KMS-11 (cell line): ENCODE data around the gene UBL4B.

Experiments used
- H2AFZ ChIP-seq: fragments of 200-600 bp; sonication (generic); 2 replicates; pipeline ENCODE4 v1.6.1; 2016; ENCODE audit warnings: antibody characterized with exemption, mixed run types, low read depth
- H3K27ac ChIP-seq: fragments of 200-600 bp; sonication (generic); 2 replicates; pipeline ENCODE4 v1.6.1; 2016; ENCODE audit warnings: mild to moderate bottlenecking, mixed run types
- H3K27me3 ChIP-seq: fragments of 200-600 bp; sonication (generic); 2 replicates; pipeline ENCODE4 v1.6.1; 2017; ENCODE audit warnings: mild to moderate bottlenecking, low read depth, mixed run types, moderate library complexity; ENCODE audit not compliant: insufficient read depth
- H3K36me3 ChIP-seq: fragments of 200-600 bp; sonication (generic); 2 replicates; pipeline ENCODE4 v1.6.1; 2017; ENCODE audit warnings: mild to moderate bottlenecking, mixed run types; ENCODE audit not compliant: insufficient read depth
- H3K4me1 ChIP-seq: fragments of 200-600 bp; sonication (generic); 2 replicates; pipeline ENCODE4 v1.6.1; 2016; ENCODE audit warnings: mild to moderate bottlenecking, low read depth, mixed run types; ENCODE audit not compliant: poor library complexity, severe bottlenecking
- H3K4me2 ChIP-seq: fragments of 200-600 bp; sonication (generic); 2 replicates; pipeline ENCODE4 v1.7.0; 2016; ENCODE audit warnings: mild to moderate bottlenecking, mixed run types
- H3K4me3 ChIP-seq: fragments of 200-600 bp; sonication (generic); IDR thresholded peaks from 2 replicates; pipeline ENCODE4 v1.6.1; 2017; ENCODE audit warnings: low read depth, low read length, mixed read lengths; ENCODE audit not compliant: insufficient read depth
- H3K79me2 ChIP-seq: fragments of 200-600 bp; sonication (generic); 2 replicates; pipeline ENCODE4 v1.6.1; 2016; ENCODE audit warnings: low read depth, mixed run types; ENCODE audit not compliant: insufficient read depth
- H3K9ac ChIP-seq: fragments of 200-600 bp; sonication (generic); 2 replicates; pipeline ENCODE4 v1.6.1; 2016; ENCODE audit warnings: mild to moderate bottlenecking, mixed run types
- H4K20me1 ChIP-seq: fragments of 200-600 bp; sonication (generic); 2 replicates; pipeline ENCODE4 v1.6.1; 2016; ENCODE audit warnings: mild to moderate bottlenecking, mixed run types; ENCODE audit not compliant: insufficient read depth
- TF ChIP-seq, protein P1 (sequence below): fragments of 200-600 bp; sonication (generic); conservative IDR thresholded peaks from 2 replicates; pipeline ENCODE4 v1.6.1; 2017; ENCODE audit warnings: low read depth, mild to moderate bottlenecking, antibody characterized with exemption, low read length, moderate library complexity, mixed read lengths

Gene UBL4B

DNA sequence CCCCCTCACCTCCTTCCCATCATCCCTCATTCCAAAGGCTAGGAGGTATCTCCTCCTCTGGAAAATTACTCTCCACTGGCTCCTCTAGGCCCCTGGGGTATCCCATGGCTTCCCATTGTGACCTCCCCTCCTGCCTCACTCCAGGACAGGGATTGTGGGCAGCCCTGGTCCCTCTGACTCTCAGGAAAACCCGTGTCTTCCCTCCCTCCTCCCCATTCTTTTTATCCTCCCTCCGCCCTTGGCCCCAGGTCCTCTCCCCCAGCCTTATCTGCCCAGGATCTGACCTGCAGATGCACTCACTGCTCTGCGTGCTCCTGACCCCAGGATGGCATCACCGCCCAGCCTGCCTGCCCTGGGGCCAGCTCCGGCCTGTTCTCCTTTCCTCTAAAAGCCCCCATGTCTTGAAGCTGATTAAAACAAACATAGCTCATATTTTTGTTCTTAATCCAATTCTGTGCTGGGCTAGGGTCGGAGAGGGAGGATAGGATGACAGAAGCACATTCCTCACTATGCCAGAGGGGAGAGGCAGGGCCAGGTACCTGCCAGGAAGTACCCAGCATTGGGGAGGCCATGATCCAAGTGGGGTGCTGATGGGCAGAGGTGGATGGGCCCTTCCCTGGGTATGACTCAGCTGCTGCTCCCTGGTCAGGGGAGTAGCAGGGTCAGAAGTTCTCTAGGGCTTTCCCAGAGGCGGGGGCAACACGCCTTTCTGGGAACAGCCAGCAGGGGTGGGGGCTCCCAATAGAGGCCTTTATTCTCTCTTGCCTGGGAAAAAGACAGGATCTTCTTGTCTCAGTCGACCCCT is 13.8 kb upstream of the UBL4B start:
- no peaks in the 10 kb centered on the region for H3K36me3 ChIP-seq
- H3K4me3 ChIP-seq: no peak overlapping the region
- no peaks in the 10 kb centered on the region for H3K79me2 ChIP-seq
- H3K4me2 ChIP-seq: no peak overlapping the region
- H4K20me1 ChIP-seq: no peaks in the 10 kb centered on the region
- H2AFZ ChIP-seq: no peak overlapping the region
- TF ChIP-seq, protein P1, sequence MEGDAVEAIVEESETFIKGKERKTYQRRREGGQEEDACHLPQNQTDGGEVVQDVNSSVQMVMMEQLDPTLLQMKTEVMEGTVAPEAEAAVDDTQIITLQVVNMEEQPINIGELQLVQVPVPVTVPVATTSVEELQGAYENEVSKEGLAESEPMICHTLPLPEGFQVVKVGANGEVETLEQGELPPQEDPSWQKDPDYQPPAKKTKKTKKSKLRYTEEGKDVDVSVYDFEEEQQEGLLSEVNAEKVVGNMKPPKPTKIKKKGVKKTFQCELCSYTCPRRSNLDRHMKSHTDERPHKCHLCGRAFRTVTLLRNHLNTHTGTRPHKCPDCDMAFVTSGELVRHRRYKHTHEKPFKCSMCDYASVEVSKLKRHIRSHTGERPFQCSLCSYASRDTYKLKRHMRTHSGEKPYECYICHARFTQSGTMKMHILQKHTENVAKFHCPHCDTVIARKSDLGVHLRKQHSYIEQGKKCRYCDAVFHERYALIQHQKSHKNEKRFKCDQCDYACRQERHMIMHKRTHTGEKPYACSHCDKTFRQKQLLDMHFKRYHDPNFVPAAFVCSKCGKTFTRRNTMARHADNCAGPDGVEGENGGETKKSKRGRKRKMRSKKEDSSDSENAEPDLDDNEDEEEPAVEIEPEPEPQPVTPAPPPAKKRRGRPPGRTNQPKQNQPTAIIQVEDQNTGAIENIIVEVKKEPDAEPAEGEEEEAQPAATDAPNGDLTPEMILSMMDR: no peak
- no peak overlapping the region for H3K27ac ChIP-seq
- no peak overlapping the region for H3K9ac ChIP-seq
- H3K27me3 ChIP-seq: no peaks in the 10 kb centered on the region
- H3K4me1 ChIP-seq: no peaks in the 10 kb centered on the region

DNA sequence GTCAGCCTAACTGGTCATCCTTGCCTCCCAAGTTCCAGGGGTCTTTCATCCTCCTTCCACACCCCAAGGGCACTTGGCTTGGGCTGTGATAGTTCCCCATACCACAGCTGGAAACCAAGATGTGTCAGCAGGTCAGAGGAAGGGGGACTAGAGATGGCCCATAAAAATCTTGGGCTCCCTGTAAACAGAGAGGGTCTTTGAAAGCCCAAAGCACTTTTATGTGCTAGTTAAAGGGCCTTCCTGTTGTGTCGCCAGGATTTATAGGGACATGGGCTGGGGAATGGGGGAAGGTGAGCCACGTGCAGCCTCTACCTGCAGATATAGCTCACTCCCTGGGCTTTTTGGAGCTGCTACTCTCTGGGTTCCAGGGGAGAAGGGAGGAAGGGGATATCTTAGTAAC is 11.9 kb upstream of the UBL4B start:
- Histone ChIP-seq H3K4me1 (no peaks in the 10 kb centered on the region), H3K9ac (no peak overlapping the region), H3K36me3 (no peaks in the 10 kb centered on the region), H3K27me3 (no peaks in the 10 kb centered on the region), H3K4me2 (no peak overlapping the region), H2AFZ (no peak overlapping the region), H3K79me2 (no peaks in the 10 kb centered on the region), H3K27ac (no peak overlapping the region), H4K20me1 (no peaks in the 10 kb centered on the region), H3K4me3 (no peak overlapping the region)
- TF ChIP-seq, protein P1: no peak

DNA sequence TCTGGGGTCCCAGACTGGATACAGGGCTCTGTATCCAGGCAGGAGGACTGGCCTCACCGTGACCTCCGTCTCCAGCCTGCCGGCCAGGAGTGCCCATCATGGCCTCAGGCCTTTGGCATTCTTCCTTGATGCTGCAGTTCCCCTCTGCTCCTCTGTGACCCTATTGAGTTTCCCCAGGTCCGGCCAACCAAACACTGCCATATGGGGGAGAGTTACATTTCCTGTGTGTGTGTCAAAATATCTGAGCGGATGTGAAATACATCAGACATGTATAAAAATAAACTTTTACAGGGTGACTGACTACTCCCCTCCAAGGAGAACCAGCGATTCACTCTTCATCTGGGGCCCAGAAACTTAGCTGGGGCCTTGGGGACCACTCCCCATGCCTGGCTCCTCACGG is 10.2 kb upstream of the UBL4B start:
- no peak overlapping the region for H3K4me3 ChIP-seq
- H3K36me3 ChIP-seq: no peaks in the 10 kb centered on the region
- TF ChIP-seq, protein P1: no peak
- no peak overlapping the region for H3K9ac ChIP-seq
- H3K4me2 ChIP-seq: no peak overlapping the region
- H2AFZ ChIP-seq: no peak overlapping the region
- H3K27me3 ChIP-seq: no peaks in the 10 kb centered on the region
- H3K4me1 ChIP-seq: peaks cover 3% of the 10 kb centered on the region
- H4K20me1 ChIP-seq: no peaks in the 10 kb centered on the region
- H3K79me2 ChIP-seq: no peaks in the 10 kb centered on the region
- no peak overlapping the region for H3K27ac ChIP-seq

DNA sequence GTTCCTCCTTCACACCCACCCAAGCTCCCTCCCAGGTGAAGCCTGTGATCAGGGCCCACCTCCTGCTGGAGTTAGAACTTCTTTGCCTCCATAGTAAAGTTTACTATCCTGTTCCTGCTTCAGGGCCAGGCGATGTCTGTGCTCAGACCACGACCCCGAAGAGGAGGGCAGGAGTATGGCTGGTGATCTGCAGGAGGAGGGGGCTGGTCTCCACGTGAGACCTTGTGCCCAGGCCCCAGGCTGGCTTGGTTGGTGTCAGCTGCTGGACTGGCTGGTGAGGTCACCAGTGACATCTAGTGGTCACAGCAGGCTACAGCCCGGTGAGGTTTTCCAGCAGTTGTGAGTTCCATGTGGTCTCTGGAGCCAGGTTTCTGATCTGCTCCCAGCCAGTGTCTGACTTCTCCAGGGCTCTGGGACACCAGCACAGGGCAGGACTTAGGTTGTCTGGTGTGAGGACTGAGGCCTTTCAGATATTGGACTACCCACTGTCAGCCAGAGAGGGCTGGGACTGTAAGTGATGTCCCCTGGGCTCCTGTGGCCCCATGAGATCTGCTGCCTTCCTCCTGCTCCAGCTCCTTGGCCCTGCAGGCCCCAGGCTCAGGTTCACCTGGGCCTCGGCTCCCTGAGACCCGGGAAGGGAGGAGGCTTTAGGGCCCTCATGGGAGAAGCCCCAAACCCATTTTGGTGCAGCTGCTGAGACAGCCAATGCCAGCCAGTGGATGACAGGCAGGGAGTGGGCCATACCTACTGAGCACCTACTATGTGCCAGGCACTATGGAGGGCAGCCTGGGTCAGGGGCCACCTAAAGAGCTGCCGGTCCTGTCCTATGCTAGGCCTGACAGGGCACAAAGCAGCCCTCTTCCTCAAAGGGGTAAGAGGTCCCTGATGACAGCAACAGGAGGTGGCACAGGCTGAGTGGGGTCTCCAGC is 6.0 kb upstream of the UBL4B start:
- TF ChIP-seq, protein P1: peak; percentile 98
- no peak overlapping the region for H3K27ac ChIP-seq
- no peaks in the 10 kb centered on the region for H3K36me3 ChIP-seq
- H3K4me1 ChIP-seq: peaks cover 3% of the 10 kb centered on the region
- H3K4me3 ChIP-seq: no peak overlapping the region
- no peaks in the 10 kb centered on the region for H3K79me2 ChIP-seq
- no peaks in the 10 kb centered on the region for H4K20me1 ChIP-seq
- no peak overlapping the region for H3K4me2 ChIP-seq
- H3K27me3 ChIP-seq: 0 out of 2 replicates have a peak, but pooled peaks cover 2% of the 10 kb centered on the region
- no peak overlapping the region for H3K9ac ChIP-seq
- H2AFZ ChIP-seq: peak overlapping the region; percentile 78
